ENCODE measurements around the gene CRYBA4. TPM values are rescaled to one million over a fixed set of nuclear protein-coding genes. Genes with fewer than 3 reads are reported as not detected.

The CRYBA4 gene
- total RNA-seq, 2 donors from 2014 or later = 1.2 TPM; not detected in 1

DNA sequence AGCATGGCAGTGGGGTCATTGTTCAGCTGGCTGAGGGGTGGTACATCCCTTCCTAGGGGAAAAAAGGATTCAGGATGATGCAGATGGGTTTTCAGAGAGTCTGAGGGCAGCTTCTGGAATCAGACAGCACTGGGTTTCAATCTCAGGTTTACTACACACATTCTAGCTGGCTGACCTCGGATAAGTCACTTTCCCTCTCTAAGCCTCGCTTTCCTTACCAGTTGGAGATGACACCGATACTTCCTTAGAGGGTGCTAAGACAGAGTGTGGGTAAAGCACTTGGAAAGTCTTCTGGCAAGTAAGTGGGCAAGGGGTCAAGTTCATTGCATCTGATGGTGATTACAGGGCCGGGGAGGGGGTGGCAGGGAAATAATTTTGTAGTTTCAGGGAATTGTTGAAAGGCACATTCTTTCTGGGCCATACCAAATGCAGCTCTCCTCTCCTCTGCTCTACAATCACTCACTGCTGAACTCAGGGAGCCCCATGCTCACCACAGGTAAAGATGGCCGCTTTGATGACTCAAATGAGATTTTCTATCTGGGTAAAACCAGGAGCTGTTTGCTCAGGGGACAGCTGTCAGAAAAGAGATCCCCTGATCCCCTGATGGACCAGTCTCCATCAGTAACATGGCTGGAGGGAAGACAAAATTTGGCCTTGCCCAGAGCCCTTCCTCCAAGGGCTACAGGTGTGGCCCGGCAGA, 29.1 kb downstream of the CRYBA4 start:
- peak; percentile 84 for ATAC-seq (replicated peaks)
- Mint-ChIP-seq H3K27ac (peak overlapping the region; percentile 25), H3K27me3 (no peaks in the 10 kb centered on the region), H3K4me3 (peak overlapping the region; percentile 27), H3K9me3 (no peaks in the 10 kb centered on the region), H3K36me3 (ENCODE audit: low read depth) (no peaks in the 10 kb centered on the region), H3K4me1 (peaks cover 36% of the 10 kb centered on the region)

- Mint-ChIP-seq H3K4me3 (no peak overlapping the region), H3K36me3 (ENCODE audit: low read depth) (no peaks in the 10 kb centered on the region), H3K9me3 (no peaks in the 10 kb centered on the region), H3K4me1 (peaks cover 36% of the 10 kb centered on the region), H3K27ac (no peak overlapping the region), H3K27me3 (no peaks in the 10 kb centered on the region)
- ATAC-seq (replicated peaks) = no peak
Measured at GRCh38 chr22:26651815-26652214, 30.1 kb downstream of the CRYBA4 start.

GRCh38 chr22:26656891-26657851, 35.4 kb downstream of the CRYBA4 start, which contains the start of gene MIAT:
Gene MIAT (plus strand): TSS chr22:26657588.
- ATAC-seq (replicated peaks) = peak; percentile 83
- Mint-ChIP-seq H3K27me3 (no peaks in the 10 kb centered on the region), H3K9me3 (no peaks in the 10 kb centered on the region), H3K4me3 (peak within 1 kb of the TSS; percentile 94), H3K27ac (peak within 1 kb of the TSS; percentile 86), H3K4me1 (peaks cover 17% of the 10 kb centered on the region), H3K36me3 (ENCODE audit: low read depth) (peaks cover 11% of the 10 kb centered on the region)

DNA sequence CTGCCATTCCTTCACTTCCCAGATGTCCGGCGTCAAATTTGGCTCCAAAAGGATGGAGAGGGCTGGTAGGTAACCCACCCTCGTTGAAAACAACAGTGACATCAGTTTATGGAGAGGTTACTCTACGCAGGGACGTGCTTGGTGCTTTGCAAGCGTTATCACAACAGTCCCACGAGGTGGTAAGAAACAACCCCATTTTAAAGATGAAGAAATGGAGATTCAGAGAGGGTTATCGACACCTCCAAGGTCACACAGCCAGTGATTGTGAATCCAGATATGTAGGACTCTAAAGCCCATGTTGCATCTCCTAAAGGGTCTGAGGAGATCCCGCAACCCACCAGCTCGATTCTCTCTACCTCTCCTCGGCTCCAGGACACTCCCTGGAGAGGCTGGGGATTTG, 36.4 kb downstream of the CRYBA4 start:
- H3K36me3 Mint-ChIP-seq (ENCODE audit: low read depth) = peaks cover 19% of the 10 kb centered on the region
- ATAC-seq (replicated peaks) = peak; percentile 37
- H3K4me3 Mint-ChIP-seq = peak overlapping the region; percentile 94
- H3K9me3 Mint-ChIP-seq = no peaks in the 10 kb centered on the region
- H3K4me1 Mint-ChIP-seq = peaks cover 23% of the 10 kb centered on the region
- no peaks in the 10 kb centered on the region for H3K27me3 Mint-ChIP-seq
- H3K27ac Mint-ChIP-seq = peak overlapping the region; percentile 86

DNA sequence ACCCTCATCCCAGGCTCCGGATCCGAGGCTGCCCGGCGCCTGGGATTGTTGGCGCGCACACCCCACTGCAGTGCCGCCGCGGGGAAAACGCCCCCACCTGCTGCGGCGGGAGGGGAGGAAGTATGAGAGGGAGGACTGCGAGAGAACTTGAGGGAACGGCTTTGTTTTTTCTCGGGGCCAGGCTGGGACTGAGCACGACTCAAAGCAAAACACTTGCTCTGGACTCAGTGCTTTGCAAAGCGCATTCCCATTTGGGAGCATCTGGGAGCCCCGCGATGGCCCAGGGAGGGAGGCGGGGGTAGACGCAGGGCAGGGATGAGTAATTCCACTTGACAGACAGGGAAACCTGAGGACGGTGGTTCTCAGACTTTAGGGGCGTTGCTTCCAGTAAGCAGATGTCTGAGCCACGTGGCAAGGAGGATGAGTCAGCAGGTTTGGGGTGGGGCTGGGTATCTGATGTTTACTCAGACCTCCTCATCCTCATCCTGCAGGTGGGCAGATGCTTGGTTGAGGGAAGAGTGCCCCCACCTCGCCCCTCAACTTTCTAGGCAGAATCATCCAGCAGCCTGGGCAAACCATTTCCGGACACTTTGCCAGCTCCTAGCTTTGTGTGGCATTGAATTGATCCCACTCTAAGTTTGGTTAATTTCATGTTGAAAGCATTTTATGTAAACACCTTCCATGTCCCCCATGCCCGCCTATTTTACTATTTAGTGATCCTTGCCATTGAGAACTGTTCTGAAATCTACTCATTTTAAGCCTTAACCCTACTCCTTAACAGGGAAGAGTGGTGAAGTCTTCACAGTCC, 37.1 kb downstream of the CRYBA4 start:
- H3K36me3 Mint-ChIP-seq (ENCODE audit: low read depth) = peaks cover 25% of the 10 kb centered on the region
- peak; percentile 90 for ATAC-seq (replicated peaks)
- H3K9me3 Mint-ChIP-seq = no peaks in the 10 kb centered on the region
- H3K27me3 Mint-ChIP-seq = no peaks in the 10 kb centered on the region
- peak overlapping the region; percentile 86 for H3K27ac Mint-ChIP-seq
- peak overlapping the region; percentile 94 for H3K4me3 Mint-ChIP-seq
- H3K4me1 Mint-ChIP-seq = peaks cover 23% of the 10 kb centered on the region

GRCh38 chr22:26660356-26660755, 38.6 kb downstream of the CRYBA4 start:
- Mint-ChIP-seq H3K36me3 (ENCODE audit: low read depth) (peaks cover 37% of the 10 kb centered on the region), H3K4me3 (peak overlapping the region; percentile 33), H3K27me3 (no peaks in the 10 kb centered on the region), H3K4me1 (peaks cover 33% of the 10 kb centered on the region), H3K27ac (no peak overlapping the region), H3K9me3 (no peaks in the 10 kb centered on the region)
- ATAC-seq (replicated peaks) = no peak

DNA sequence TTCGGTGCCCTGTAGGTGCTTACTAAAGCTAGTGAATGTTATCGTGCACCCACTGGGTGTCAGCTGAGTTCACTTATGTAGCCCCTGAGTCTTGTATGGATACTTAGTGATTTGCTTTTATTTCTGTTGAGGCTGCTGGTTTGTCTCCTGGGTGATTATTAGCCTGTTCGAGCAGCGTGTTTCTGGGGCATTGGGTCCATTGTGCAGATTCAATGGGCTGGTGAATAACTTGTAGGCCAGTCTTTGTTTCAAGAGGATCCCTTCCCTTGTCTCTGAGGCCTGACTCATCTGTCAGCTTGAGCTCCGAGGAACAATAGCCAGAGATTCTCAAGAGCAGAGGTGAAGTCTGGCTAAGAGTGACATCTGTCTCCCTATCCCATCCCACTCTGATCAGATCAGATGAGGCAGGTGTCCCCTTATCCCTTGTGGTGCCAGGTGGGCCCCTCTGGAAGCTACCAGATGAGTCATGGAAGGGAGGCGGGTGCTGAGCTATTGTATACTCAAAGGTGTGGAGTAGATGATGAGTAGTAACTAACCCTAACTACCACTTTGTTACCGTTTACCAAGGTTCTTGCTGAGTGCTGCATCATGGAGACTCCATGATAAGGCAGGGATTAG, 39.3 kb downstream of the CRYBA4 start:
- Mint-ChIP-seq H3K9me3 (no peaks in the 10 kb centered on the region), H3K36me3 (ENCODE audit: low read depth) (peaks cover 44% of the 10 kb centered on the region), H3K27ac (peak overlapping the region; percentile 66), H3K4me3 (peak overlapping the region; percentile 33), H3K4me1 (peaks cover 39% of the 10 kb centered on the region), H3K27me3 (no peaks in the 10 kb centered on the region)
- ATAC-seq (replicated peaks) = no peak

GRCh38 chr22:26662160-26662559, 40.4 kb downstream of the CRYBA4 start:
- H3K27me3 Mint-ChIP-seq = no peaks in the 10 kb centered on the region
- peak overlapping the region; percentile 52 for H3K27ac Mint-ChIP-seq
- no peaks in the 10 kb centered on the region for H3K9me3 Mint-ChIP-seq
- peaks cover 39% of the 10 kb centered on the region for H3K4me1 Mint-ChIP-seq
- H3K36me3 Mint-ChIP-seq (ENCODE audit: low read depth) = peaks cover 46% of the 10 kb centered on the region
- ATAC-seq (replicated peaks) = no peak
- H3K4me3 Mint-ChIP-seq = no peak overlapping the region

- Mint-ChIP-seq H3K4me1 (peaks cover 35% of the 10 kb centered on the region), H3K9me3 (no peaks in the 10 kb centered on the region), H3K4me3 (no peak overlapping the region), H3K27me3 (no peaks in the 10 kb centered on the region), H3K36me3 (ENCODE audit: low read depth) (peaks cover 47% of the 10 kb centered on the region), H3K27ac (no peak overlapping the region)
- no peak for ATAC-seq (replicated peaks)
Measured at GRCh38 chr22:26663374-26663923, 41.7 kb downstream of the CRYBA4 start.

GRCh38 chr22:26665813-26666231, 44.1 kb downstream of the CRYBA4 start:
- Mint-ChIP-seq H3K36me3 (ENCODE audit: low read depth) (peaks cover 42% of the 10 kb centered on the region), H3K27me3 (no peaks in the 10 kb centered on the region), H3K27ac (peak overlapping the region; percentile 97), H3K4me3 (peak overlapping the region; percentile 87), H3K4me1 (peaks cover 44% of the 10 kb centered on the region), H3K9me3 (no peaks in the 10 kb centered on the region)
- ATAC-seq (replicated peaks) = peak; percentile 42

DNA sequence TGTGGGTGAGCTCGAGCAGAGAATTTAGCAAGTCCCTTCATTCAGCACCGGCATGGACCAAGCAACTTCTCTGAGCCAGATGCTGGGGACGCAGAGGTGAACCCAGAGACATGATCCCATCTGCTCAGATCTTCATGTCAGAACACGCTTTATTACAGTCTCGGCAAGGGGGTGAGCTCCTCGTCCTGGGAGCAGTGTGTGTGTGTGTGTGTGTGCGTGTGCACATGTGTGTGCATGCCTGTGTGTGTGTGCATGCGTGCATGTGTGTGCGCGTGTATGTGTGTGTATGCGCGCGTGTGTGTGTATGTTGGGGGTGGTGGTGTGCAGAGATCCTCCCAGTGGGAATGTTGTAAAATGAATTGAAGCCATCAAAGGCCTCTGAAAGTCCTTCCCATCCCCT, 45.4 kb downstream of the CRYBA4 start:
- H3K9me3 Mint-ChIP-seq = no peaks in the 10 kb centered on the region
- ATAC-seq (replicated peaks) = no peak
- peaks cover 49% of the 10 kb centered on the region for H3K4me1 Mint-ChIP-seq
- no peaks in the 10 kb centered on the region for H3K27me3 Mint-ChIP-seq
- no peak overlapping the region for H3K4me3 Mint-ChIP-seq
- H3K36me3 Mint-ChIP-seq (ENCODE audit: low read depth) = peaks cover 41% of the 10 kb centered on the region
- H3K27ac Mint-ChIP-seq = no peak overlapping the region

GRCh38 chr22:26669060-26669481, 47.3 kb downstream of the CRYBA4 start:
- no peaks in the 10 kb centered on the region for H3K27me3 Mint-ChIP-seq
- no peak for ATAC-seq (replicated peaks)
- no peaks in the 10 kb centered on the region for H3K9me3 Mint-ChIP-seq
- no peak overlapping the region for H3K4me3 Mint-ChIP-seq
- peaks cover 41% of the 10 kb centered on the region for H3K36me3 Mint-ChIP-seq (ENCODE audit: low read depth)
- H3K27ac Mint-ChIP-seq = peak overlapping the region; percentile 46
- peaks cover 46% of the 10 kb centered on the region for H3K4me1 Mint-ChIP-seq

DNA sequence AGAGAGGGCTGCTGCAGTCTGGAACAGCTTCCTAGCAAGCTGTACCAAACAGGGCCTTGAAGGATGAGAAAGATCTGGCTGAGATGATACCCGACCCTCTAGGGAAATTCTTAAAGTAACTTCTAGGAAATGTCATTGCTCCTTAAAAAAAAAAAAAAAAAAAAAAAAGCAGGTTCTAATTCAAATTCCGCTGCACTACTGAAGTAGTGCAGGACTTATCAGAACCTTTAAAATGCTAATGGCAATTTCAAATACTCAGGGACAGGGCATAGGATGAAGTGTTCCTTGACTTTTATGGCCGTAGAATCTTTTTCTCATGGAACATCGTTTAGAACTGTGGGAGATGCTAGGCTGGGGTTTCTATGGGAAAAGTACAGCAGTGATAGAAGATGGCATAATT, 48.7 kb downstream of the CRYBA4 start:
- Mint-ChIP-seq H3K9me3 (no peaks in the 10 kb centered on the region), H3K27ac (peak overlapping the region; percentile 93), H3K4me1 (peaks cover 50% of the 10 kb centered on the region), H3K36me3 (ENCODE audit: low read depth) (peaks cover 44% of the 10 kb centered on the region), H3K27me3 (no peaks in the 10 kb centered on the region), H3K4me3 (peak overlapping the region; percentile 90)
- no peak for ATAC-seq (replicated peaks)
